ENCODE measurements around the gene USP20. TPM values are rescaled to one million over a fixed set of nuclear protein-coding genes. Genes with fewer than 3 reads are reported as not detected.

USP20 gene
- total RNA-seq, 1 donor from 2014 or later: 16.0 TPM

DNA sequence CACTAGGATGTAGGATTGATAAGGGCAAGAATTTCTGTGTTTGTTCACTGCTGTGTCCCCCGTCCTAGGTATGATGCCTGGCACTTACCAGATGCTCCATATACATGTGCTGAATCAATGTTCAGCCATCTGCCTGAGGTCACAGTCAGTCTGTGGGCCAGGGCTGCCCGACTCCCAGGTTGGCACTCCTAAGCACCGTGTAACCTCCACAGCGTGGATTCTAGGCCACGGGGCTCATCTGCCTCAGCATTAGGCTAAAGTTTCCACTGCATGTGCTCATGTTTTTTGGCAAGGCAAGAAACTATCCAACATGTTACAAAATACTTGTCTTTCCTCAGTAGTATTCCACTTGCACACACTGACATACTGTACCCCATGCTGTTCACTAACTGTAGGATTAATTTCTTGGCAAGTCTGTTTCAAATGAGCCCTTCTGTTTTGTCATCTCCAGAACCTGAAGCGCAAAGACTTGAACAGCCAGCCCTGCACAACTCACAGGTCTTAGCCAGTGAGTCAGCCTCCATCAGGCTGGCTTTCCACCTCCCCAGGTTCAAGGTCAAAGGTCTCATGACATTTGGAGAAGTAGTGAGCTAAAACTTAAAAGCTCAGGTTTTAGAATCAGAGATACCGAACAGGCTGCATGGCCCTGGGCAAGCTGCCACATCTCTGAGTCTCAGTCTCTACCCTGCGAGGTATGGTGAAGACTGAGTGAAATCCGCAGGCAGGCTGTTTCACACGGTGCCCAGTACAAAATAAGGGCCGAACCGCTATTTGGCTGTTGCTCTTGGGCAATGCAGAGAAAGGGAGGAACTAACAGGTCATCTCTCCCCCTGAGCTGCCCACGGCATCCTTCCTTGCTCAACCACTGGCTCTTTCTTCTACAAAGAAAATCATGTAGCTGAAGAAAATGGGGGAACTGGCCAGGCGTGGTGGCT lies 18.5 kb upstream of the USP20 start:
- no peak for DNase-seq (ENCODE audit: low spot score)

DNA sequence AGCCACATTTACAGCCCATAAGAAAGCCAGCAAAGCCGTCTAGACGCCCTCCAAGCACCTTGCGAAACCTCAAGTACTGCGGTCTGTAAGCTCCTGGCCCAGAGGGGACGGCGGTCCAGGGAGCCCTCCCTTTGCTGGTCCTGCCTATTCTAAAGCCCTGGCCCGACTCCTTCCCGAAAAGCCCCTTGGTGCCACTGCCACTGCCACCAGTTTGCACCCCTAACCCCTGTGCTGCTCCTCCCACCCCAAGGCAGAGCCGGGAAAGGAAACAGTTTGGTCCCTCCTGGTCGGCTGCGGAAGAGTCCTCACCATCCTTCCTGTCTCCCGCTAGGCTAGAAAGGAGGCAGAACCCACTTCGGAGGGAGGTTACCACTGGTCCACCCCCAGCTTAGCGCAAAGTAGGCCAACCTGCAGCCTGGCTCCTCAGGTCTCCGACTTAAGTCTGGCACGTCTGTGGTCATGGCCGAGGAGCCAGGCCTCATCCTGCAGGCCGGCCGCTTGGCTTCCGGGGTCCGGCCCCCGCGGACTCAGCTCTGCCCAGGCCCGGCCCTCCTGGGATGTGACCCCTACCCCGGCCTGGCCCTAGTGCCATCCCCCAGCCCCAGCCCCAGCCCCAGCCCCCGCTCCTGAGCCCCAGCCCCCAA lies 12.2 kb upstream of the USP20 start:
- intact Hi-C loops (cut with DNase I): no loop called here
- no peak for DNase-seq (ENCODE audit: low spot score)

More for the DNA sequence above, 18.5 kb upstream of the USP20 start:
- intact Hi-C loops (cut with DNase I): no loop called here

DNA sequence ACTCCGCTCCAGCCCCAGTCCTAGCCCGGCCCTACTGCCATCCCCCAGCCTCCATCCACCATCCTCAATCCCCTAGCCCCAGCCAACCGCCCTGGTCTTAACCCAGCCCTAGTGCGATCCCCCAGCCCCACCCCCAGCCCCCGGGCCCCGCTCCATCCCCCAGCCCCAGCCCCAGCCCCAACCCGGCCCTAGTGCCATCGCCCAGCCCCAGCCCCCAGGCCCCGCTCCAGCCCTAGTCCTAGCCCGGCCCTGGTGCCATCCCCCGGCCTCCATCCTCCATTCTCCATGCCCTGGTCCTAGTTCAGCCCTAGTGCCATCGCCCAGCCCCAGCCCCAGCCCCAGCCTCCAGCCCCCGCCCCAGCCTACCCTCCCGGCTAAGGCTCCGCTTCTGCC lies 11.7 kb upstream of the USP20 start:
- intact Hi-C loops (cut with DNase I): no loop called here
- no peak for DNase-seq (ENCODE audit: low spot score)

DNA sequence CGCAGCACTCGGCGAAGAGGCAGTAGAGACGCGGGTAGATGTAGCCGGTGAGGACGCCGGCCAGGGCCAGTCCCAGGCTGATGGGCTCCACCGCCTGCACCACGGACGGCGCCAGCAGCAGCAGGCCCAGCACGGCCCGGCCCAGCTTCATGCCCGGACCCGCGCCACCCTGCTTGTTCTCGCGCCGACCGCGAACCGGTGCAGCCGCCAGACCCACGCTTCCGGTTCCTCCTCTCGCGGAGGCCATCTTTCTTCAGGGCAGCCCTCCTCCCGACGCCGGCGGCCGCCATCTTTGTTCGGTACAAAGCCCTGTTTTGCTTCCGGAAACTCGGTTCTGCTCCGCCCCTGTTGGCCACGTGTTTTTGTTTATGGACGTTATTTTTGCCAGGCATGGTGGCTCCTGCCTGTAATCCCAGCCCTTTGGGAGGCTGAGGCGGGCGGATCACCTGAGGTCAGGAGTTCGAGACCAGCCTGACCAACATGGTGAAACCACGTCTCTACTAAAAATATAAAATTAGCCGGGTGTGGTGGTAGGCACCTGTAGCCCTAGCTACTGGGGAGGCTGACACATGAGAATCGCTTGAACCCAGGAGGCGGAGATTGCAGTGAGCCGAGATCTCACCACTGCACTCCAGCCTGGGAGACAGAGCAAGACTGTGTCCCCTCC lies 11.2 kb upstream of the USP20 start, which contains the start of gene TOR1A:
Gene TOR1A (minus strand): TSS at position 202 of the 667 bp plus-strand sequence. CDS start 51 bp downstream, at position 151.
- DNase-seq (ENCODE audit: low spot score): peak; percentile 98
- intact Hi-C loops (cut with DNase I): loop anchor here (1.0 kb wide), 1 partner anchor 11 kb away; the partner anchor contains the start of genes C9orf78 and USP20

DNA sequence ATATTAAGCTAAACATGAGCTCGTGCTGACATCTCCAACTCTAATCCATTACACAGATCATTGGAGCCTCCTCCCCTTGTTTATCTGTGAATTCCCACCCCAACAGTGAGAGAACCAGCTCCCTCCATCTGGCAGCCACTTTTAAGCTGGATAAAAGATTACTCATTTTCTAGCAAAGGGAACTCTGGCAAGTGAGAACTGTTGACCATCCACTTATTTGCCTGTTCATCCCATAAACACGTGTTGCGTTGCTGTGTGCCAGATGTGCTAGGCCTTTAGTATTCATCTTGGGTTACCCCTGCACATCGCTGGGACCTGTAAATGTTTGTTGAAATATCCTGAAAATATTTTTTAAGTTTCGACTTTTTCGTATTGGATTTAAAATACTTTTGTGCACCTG lies 8.9 kb upstream of the USP20 start:
- DNase-seq (ENCODE audit: low spot score): no peak
- intact Hi-C loops (cut with DNase I): no loop called here

DNA sequence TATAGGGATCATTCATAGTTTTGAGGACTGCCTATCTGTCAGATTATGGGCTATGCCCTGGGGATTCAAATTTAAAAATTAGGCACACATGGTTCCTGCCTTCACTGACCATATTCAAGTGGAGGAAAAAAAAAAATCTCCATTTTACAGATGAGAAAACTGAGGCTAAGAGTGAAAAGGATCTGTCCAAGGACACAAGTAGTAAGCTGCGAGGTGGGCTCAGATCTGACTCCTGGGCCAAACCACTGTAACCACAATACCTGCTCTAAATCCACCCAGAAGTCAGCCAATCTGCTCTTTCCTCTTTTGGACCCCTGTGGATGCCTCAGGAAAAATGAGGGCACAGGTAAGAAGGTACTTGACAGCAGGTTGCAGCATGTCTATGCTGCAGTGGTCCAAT lies 8.5 kb upstream of the USP20 start:
- intact Hi-C loops (cut with DNase I): no loop called here
- DNase-seq (ENCODE audit: low spot score): no peak

DNA sequence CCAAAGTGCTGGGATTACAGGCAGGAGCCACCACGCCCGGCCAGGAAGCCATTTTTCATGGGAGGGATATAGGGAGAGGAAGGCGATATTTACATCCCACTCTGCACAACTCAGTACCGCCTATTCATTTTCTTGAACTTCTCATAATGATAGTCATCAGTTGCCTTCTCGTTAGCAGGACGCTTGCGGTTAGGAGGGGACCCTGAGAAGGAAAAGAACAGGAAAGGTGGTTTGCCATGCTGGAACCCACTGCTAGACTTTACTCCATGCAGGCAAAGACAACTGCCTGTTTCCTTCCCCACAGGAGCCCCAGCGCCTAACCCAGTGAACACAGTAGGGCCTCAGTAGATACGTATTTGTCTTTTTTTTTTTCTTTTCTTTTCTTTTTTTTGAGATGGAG lies 7.2 kb upstream of the USP20 start:
- DNase-seq (ENCODE audit: low spot score): no peak
- intact Hi-C loops (cut with DNase I): no loop called here

DNA sequence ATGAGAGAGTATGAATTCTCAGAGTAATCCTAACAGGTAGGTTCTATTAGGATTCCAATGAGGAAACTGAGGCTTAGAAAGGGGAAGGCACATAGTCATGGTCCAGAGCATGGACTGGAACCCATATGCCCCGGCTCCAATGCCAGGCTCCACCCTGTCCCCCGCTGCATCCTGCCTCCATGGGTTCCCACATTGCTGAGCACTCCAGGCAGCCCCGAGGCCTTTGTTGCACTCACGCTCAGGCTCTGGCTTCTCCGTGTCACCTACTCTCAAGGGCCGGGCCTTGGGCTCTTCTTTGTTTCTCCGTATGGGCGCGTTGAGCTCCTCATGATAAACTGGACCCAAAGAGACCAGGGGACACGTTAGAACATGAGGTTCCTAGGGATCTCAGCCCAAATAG lies 6.3 kb upstream of the USP20 start:
- intact Hi-C loops (cut with DNase I): no loop called here
- DNase-seq (ENCODE audit: low spot score): no peak

DNA sequence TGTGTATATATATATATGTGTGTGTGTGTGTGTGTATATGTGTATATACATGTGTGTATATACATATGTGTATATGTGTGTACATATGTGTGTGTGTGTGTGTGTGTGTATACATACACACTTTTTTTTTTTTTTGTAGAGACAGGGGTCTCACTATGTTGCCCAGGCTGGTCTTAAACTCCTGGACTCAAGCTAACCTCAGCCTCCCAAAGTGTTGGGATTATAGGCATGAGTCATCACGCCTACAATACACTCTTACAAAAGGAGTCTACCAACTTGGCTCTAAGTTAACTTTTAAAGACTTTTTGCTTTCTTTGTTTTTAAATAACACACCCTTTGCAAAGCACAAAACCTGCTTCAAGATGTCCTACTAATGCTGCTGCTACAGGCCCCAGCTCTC lies 2.3 kb upstream of the USP20 start:
- DNase-seq (ENCODE audit: low spot score): no peak
- intact Hi-C loops (cut with DNase I): no loop called here

DNA sequence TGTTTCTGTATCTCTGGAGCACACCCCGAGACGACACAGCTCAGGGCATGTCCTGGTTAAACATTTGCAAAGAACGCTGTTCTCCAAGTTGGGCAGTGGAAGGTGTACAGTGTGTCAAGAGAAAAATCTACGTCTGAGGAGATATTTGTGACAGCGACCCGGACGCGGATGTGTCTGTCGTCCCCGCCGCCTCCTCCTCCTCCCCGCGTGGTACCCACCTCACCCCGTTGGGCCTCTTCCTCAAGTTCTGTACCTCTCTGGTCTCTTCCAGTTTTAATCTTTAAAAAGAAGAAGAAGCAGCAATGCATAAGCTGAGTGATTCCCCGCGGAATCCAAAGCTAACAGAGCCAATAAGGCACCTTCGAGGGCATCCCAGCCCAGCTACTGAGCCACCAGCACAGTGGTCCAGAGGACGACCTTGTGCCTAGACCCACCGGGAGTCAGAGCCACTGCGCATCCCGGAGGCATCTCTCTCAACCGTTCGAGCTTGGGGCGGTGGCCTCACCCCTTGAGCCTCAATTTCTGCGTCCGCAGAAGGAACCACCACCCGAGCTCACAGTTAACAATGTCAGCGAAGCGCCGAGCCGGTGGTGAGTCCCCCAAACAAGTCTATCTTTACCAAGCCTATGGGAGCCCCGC lies 650 bp upstream of the USP20 start:
- no peak for DNase-seq (ENCODE audit: low spot score)
- intact Hi-C loops (cut with DNase I): loop anchor here (1.0 kb wide), 1 partner anchor 10 kb away; the partner anchor contains the start of gene TOR1A

DNA sequence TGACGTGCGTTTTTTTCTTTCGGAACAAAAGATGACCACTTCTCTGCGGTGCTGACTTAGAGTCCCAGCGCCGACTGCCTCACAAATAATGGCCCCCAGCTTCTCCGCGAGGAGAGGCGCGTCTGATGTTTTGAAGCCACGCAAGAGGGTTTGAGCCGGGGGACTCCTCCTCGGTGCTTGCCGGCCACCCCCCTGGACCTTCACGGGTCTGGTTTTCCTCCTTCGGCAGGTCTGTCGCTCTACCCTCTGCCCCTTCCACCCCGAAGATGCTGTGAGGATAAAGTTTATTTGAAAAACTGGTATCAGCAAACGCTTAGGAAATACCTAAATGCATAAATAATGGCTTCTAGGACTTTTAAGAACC lies 584 bp downstream of the USP20 start:
- no peak for DNase-seq (ENCODE audit: low spot score)
- intact Hi-C loops (cut with DNase I): loop anchor here (1.0 kb wide), 1 partner anchor 12 kb away; the partner anchor contains the start of gene TOR1A

DNA sequence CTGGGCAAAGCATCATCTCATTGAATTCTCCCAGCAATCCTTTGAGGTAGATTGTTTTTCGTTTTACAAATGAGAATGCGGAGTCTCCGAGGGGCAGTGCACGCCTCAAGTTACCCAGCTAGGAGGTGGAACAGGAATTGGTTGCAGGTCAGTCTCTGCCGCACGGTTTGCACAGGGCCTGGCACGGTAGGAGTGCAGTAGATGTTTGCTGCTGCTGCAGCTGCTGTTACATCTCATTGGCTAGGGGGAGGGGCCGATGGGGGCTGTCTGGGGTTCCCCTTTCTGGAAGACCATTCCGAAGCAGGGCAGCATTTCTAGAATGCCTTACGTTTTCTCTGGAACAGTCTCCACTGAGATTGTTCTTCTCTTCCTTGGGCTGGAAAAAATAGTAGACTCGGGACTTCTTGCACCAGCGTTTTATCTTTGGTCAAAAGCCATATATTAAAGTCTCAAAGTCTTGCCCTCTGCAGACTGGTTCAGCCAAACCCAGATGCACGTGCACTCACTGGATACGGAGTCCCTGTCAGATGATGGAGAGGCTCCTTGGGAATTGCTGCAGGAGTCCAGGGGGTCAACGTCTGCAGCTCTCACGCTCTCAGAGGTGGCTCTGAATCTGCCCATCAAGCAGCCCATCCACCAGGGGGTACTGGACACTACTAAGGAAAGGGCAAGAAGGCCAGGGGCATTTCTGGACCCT lies 1.2 kb downstream of the USP20 start:
- intact Hi-C loops (cut with DNase I): no loop called here
- DNase-seq (ENCODE audit: low spot score): no peak

DNA sequence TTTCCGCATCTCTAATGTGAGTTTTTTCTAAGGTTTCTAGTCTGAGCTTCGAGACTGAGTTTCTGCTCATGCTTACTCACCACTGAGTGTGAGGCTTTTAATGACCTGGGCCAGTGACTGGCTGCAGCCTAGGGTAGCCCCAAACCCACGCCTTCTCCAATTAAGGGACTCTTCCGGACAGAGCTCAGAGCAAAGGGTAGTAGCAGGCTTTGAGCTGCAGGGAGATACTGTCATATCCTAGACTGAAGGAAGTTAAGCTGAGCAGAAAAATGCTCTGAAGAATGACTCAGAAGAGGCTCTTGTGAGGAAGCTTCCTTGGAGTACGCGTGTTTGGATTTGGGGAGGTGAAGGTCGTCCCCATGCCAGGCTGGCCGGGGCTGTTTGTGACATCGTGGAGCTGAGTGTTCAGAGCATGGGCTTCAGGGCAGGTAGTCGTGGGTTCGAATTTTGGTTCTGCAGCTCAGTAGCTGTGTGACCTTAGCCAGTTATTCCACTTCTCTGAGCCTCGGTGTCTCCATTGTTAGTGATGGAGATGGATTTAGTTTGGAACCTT lies 3.5 kb downstream of the USP20 start:
- intact Hi-C loops (cut with DNase I): no loop called here
- DNase-seq (ENCODE audit: low spot score): no peak

DNA sequence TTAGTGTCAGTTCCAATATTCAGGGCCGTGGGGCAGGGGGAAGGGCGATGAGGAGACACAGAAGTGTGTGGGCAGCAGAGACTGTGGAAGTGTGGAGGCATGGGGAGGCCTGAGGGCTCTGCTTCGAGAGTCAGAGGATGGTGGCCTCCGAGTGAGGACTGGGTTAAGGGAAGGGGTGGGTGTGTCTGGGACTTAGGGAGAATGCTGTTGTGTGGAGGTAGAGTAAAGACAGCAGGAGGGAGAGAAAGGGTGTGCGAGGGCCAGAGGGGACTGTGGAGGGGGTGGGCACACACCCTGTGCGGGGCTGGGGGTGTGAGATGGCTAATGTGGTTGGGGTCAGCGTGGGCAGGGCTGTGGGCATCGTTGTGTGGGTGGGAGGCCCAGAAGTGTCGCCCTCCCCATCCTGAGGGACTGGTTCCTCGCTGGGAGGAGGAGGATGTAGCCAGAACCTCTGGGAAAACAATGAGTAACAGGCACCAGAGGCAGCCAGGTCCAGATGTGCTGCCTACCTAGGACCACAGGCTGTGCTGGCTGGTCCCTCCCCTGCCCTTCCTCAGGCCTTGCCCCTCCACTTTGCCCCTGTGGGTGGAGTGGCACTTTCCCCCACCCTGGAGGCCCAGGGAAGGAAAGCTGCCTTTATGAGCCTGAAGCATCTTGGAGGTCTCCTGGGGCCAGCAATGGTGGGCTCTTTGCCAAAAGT lies 4.2 kb downstream of the USP20 start:
- no peak for DNase-seq (ENCODE audit: low spot score)
- intact Hi-C loops (cut with DNase I): no loop called here

DNA sequence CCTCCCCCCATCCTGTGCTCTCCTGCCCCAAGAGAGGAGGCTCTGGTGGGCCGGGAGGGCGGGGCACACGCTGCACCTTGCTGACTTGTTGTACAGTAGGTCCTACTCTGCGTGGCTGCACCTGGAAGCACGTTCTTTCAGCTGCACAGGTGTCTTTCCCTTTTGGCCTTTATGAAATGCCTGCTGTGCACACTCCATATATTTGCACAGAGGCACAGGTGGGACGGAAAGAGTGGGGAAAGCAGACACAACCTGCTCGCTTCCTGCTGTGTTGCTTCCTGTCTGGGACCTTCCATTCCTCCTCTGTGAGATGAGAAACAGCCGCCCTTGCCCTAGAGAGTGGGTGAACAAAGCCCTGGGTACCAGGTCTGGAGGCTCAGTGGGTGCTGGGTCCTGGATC lies 4.8 kb downstream of the USP20 start:
- no peak for DNase-seq (ENCODE audit: low spot score)
- intact Hi-C loops (cut with DNase I): no loop called here

DNA sequence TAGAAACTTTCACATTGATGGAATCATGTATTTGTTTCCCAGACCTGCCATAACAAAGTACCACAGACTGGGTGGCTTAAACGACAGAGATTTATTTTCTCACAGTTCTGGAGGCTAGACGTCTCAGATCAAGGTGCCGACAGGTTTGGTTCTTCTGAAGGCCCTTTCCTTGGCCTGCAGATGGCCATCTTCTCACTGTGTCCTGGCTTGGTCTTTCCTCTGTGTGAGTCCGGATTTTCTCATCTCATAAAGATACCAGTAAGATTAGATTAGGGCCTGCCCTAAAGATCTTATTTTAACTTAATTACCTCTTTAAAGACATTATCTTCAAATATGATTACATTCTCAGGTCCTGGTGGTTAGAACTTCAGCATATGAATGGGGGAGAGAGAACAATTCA lies 5.8 kb downstream of the USP20 start:
- intact Hi-C loops (cut with DNase I): no loop called here
- DNase-seq (ENCODE audit: low spot score): no peak

DNA sequence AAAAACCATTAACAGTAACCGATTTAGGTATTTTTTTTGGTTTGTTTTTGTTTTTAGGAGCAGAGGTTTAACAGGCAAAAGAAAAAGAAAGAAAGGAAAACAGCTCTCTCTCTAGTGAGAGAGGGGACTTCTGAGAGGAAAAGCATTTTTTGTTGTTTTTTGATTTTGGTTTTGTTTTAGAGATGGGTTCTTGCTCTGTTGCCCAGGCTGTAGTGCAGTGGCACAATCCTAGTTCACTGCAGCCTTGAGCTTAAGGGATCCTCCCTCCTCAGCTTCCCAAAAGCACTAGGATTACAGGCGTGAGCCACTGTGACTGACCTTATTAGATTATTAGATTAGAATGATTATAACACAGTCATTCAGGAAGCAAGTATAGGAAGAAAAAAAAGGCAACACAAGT lies 10.1 kb downstream of the USP20 start:
- DNase-seq (ENCODE audit: low spot score): no peak
- intact Hi-C loops (cut with DNase I): no loop called here

DNA sequence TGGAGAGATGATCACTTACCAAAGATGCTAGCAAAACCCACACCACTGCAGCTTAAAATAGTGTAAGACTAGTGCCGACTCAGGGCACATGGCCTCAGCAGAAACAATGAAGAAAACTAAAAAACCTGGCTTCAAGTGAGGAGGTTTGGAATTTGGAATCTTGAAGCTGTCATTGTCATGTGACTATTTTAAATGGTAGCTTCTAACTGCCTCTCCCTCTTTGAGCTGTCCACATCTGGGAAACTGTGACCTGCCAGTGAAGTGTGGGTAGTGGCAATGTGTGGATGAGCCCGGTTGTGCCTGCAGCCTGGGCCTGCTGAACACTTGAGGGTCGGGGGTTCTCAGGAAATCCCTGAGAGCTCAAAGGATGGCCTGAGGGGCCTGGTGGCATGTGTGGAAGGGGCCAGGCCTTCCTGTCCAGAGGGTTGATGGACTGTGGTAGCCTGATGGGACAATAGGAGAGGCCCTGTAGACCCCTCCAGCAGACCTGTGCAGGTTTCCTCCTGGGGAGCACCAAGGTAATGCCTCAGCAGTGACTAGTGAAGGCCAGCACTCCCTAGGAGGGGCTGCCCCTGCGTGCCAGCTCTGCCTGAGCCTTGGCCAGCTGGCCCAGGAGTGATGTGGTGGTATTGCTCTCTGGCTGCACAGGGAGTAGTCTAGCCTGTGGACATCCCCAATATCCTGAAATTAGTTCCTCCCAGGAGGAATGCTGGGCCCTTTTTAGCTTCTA lies 13.6 kb downstream of the USP20 start:
- intact Hi-C loops (cut with DNase I): no loop called here

More for the DNA sequence above, 13.6 kb downstream of the USP20 start:
- DNase-seq (ENCODE audit: low spot score): no peak
